ENCODE results near the gene SRA1.

DNA sequence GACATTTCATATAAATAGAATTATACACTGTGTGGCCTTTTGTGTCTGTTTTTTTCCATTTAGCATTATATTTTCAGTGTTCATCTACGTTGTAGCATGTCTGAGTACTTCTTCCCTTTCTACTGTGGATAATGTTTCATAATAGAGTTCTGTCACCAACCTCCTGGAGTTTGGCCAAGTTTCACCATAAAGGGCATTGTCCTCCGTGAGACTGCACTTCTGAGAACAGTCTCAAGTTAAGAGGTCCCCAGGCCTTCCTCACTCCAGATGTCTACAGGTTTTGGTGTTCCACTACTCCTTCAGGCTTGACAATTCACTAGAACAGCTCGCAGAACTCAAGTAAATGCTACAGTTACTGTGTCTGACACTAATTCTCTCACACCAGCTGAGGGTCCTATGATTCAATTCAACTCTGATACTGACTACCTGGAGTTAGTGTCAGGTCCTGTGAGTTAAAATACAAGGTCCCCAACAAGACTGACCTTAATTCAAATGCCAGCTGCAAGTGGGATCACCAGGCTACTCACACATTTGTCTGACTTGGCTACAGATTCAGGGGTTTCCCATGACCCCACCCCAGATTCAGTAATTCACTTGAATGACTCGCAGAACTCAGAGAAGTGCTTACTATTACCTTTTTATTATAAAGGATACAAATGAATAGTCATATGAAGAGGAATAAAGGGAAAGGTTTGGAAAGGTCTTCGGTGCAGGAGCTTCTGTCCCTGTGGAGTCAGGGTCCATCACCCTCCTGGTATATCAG is 38.4 kb upstream of the SRA1 start:
- TF ChIP-seq, protein P1, sequence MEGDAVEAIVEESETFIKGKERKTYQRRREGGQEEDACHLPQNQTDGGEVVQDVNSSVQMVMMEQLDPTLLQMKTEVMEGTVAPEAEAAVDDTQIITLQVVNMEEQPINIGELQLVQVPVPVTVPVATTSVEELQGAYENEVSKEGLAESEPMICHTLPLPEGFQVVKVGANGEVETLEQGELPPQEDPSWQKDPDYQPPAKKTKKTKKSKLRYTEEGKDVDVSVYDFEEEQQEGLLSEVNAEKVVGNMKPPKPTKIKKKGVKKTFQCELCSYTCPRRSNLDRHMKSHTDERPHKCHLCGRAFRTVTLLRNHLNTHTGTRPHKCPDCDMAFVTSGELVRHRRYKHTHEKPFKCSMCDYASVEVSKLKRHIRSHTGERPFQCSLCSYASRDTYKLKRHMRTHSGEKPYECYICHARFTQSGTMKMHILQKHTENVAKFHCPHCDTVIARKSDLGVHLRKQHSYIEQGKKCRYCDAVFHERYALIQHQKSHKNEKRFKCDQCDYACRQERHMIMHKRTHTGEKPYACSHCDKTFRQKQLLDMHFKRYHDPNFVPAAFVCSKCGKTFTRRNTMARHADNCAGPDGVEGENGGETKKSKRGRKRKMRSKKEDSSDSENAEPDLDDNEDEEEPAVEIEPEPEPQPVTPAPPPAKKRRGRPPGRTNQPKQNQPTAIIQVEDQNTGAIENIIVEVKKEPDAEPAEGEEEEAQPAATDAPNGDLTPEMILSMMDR (IDR thresholded peaks at IDR 0.05; ENCODE audit: poor library complexity) = no peak
- TF ChIP-seq EZH2 (IDR thresholded peaks at IDR 0.05; ENCODE audit: borderline replicate concordance) = no peak

Data from hepatocyte (in vitro differentiated cells).